ENCODE measurements around the gene SLC2A5. TPM values are rescaled to one million over a fixed set of nuclear protein-coding genes. Genes with fewer than 3 reads are reported as not detected.
A peak's percentile ranks its signal among the peaks of the same experiment; 100 is the strongest.

The SLC2A5 gene
- polyA plus RNA-seq, 3 donors = 0.75 to 1.3 (median 0.81) TPM

DNA sequence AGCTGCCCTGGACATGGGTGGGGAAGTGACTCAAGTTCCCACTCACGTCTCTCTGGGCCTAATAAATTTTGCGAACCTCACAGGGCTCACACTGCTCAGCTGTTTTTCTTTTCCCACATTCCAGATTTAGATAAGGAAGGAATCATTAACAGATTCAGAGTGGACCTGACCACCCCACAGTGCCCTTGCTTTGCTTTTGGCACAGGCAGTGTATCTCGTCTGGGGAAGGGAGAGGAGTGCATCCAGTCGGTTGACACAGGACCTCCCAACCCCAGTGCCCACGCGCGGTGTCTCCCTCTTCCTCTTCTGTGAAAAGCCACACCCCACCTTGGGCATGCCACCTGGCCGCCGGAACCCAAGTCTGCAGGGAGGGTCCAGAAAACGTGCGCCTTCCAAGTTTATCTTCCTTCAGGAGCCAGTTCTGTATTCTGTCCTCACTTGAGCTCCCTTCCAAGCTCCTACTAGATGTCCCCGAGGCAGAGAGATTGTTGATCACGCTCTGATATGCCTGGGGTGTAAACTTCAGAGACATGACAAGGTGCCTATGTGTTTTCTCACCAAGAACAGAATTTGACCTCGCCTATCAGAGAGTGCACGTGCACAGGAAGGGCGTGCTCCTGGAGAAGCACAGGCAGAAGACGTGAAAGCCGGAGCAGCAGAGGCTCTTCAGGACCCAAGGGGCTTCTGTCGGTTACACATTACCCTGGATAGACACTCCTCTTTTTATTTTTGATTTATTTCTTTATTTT, 9.5 kb upstream of the SLC2A5 start:
- Histone ChIP-seq H3K4me3 (replicated peaks in 1 of 3; ENCODE audit: low read depth in 2 of 3, low read length in 3 of 3) (peak overlapping the region in 1 of 3 experiments; percentile 19), H3K4me1 (ENCODE audit: control insufficient read depth in 1 of 2, insufficient read depth in 2 of 2, low read length in 2 of 2) (peaks cover 62 to 77% of the 10 kb centered on the region in 2 donors)
- H3K4me1 Mint-ChIP-seq = peaks cover 74% of the 10 kb centered on the region

More for the DNA sequence above, 9.5 kb upstream of the SLC2A5 start:
- Mint-ChIP-seq H3K9me3 (peaks cover 0 to 1% (median 0%) of the 10 kb centered on the region in 7 donors), H3K36me3 (peaks cover 0 to 2% of the 10 kb centered on the region in 2 donors), H3K4me3 (peak overlapping the region in 1 of 2 donors; percentile 46), H3K27me3 (ENCODE audit: low read depth in 3 of 3) (peaks cover 1 to 5% (median 3%) of the 10 kb centered on the region in 3 donors), H3K27ac (peak overlapping the region in 6 of 7 donors; percentile 56 to 80 (median 66))
- intact Hi-C loops (cut with micrococcal nuclease) = loop anchor here in 1 of 2 donors (5.0 kb wide), 1 partner anchor 207 kb away; no protein-coding TSS in a partner anchor
- no peaks in the 10 kb centered on the region for H3K79me2 ChIP-seq (ENCODE audit: insufficient read depth, low read length)
- no peaks in the 10 kb centered on the region for H4K20me1 ChIP-seq (ENCODE audit: insufficient read depth, low read length)
- no peaks in the 10 kb centered on the region for H3K27me3 ChIP-seq (ENCODE audit: control insufficient read depth in 2 of 2, insufficient read depth in 2 of 2, low read length in 2 of 2)
- peak; percentile 27 to 62 (median 41) for DNase-seq
- H3K9ac ChIP-seq (ENCODE audit: insufficient read depth, low read length, poor library complexity, severe bottlenecking) = no peak overlapping the region
- TF ChIP-seq, protein P1, sequence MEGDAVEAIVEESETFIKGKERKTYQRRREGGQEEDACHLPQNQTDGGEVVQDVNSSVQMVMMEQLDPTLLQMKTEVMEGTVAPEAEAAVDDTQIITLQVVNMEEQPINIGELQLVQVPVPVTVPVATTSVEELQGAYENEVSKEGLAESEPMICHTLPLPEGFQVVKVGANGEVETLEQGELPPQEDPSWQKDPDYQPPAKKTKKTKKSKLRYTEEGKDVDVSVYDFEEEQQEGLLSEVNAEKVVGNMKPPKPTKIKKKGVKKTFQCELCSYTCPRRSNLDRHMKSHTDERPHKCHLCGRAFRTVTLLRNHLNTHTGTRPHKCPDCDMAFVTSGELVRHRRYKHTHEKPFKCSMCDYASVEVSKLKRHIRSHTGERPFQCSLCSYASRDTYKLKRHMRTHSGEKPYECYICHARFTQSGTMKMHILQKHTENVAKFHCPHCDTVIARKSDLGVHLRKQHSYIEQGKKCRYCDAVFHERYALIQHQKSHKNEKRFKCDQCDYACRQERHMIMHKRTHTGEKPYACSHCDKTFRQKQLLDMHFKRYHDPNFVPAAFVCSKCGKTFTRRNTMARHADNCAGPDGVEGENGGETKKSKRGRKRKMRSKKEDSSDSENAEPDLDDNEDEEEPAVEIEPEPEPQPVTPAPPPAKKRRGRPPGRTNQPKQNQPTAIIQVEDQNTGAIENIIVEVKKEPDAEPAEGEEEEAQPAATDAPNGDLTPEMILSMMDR (IDR thresholded peaks at IDR 0.05) = no peak
- H3K36me3 ChIP-seq (replicated peaks in 1 of 2; ENCODE audit: control insufficient read depth in 1 of 2, insufficient read depth in 2 of 2, low read length in 2 of 2) = no peaks in the 10 kb centered on the region
- 48% methylated on average over 4 of the region's 19 CpGs for WGBS (ENCODE audit: insufficient coverage)
- H3K27ac ChIP-seq (ENCODE audit: low read depth in 1 of 2, low read length in 2 of 2) = peak overlapping the region in 1 of 2 donors; percentile 29
- H3K4me2 ChIP-seq (replicated peaks; ENCODE audit: extremely low read depth, low read length, poor library complexity, severe bottlenecking) = peak overlapping the region; percentile 28
- peak overlapping the region; percentile 46 for H2AFZ ChIP-seq (ENCODE audit: insufficient read depth, low read depth, low read length, poor library complexity, severe bottlenecking)
- no peaks in the 10 kb centered on the region for H3K9me3 ChIP-seq (replicated peaks in 1 of 2; ENCODE audit: control insufficient read depth in 1 of 2, insufficient read depth in 1 of 2, low read length in 2 of 2)
